Adrenal gland (tissue), 12 donors: Measurements from ENCODE around the gene ZP2. TPM values are rescaled to one million over a fixed set of nuclear protein-coding genes. Genes with fewer than 3 reads are reported as not detected.

Source experiments
- DNase-seq, 7 donors: peaks; one replicate each; pipeline ENCODE4 v3.0.0-alpha.2; 2019 to 2020
- H3K27ac ChIP-seq, 5 donors: fragments of 200-600 bp; sonication (generic) in 4 of 5; 1 replicate in 3 of 5; 2 replicates in 2 of 5; pipeline versions ENCODE4 v1.5.1 to v1.8.0; 2016 to 2020; ENCODE audit warnings: mild to moderate bottlenecking in 1 of 5
- H3K27me3 ChIP-seq: fragments of 200-600 bp; 2 replicates; pipeline ENCODE4 v1.8.0; 2021
- H3K36me3 ChIP-seq, 2 donors: fragments of 200-600 bp; replicated peaks in 1 of 2; 1 replicate in 1 of 2; 2 replicates in 1 of 2; pipeline versions ENCODE4 v1.5.1 to v1.8.0; 2018 to 2022
- H3K4me1 ChIP-seq, 2 donors: fragments of 200-600 bp; replicated peaks in 1 of 2; 1 replicate in 1 of 2; 2 replicates in 1 of 2; pipeline versions ENCODE4 v1.5.1 to v1.8.0; 2018 to 2021
- H3K4me3 ChIP-seq, 4 donors: fragments of 200-600 bp; sonication (generic) in 3 of 4; one replicate each; pipeline ENCODE4 v1.5.1; 2016 to 2018
- H3K9me3 ChIP-seq, 3 donors: fragments of 200-600 bp; sonication (generic) in 1 of 3; replicated peaks in 1 of 3; 1 replicate in 2 of 3; 2 replicates in 1 of 3; pipeline versions ENCODE4 v1.5.1 to v1.8.0; 2016 to 2021
- CTCF ChIP-seq, 6 experiments: fragments of 450-650 bp in 4 of 6; fragments of 200-600 bp in 2 of 6; sonication (generic) in 1 of 6; IDR thresholded peaks; 1 replicate in 5 of 6; 2 replicates in 1 of 6; pipeline versions ENCODE4 v1.5.1 to v1.8.0; 2016 to 2021; ENCODE audit warnings: antibody characterized with exemption in 6 of 6, mild to moderate bottlenecking in 2 of 6, moderate library complexity in 1 of 6
- POLR2A ChIP-seq, 2 donors: fragments of 450-650 bp; IDR thresholded peaks; one replicate each; pipeline ENCODE4 v1.6.1; 2017; ENCODE audit warnings: antibody characterized with exemption in 2 of 2, mild to moderate bottlenecking in 2 of 2, moderate library complexity in 1 of 2
- WGBS, 4 donors: extraction: QIAGEN DNeasy Blood & Tissue Kit in 2 of 4; methylation state at CpG; one replicate each; pipeline versions ENCODE4 v1.1.5 to v1.1.7; 2013 to 2017; 5-methylcytosine and 5-hydroxymethylcytosine counted together
- intact Hi-C, 2 donors: fragments of 100-400 bp; cut with DNase I; formaldehyde crosslinking; loops; one replicate each; pipeline versions ENCODE4 v1.14.1 to v1.15.0; 2022 to 2023
- polyA plus RNA-seq, 3 donors: library from polyadenylated mRNA; stranded (reverse); fragments of 200-250 nt in 2 of 3; fragments of 350-450 nt in 1 of 3; fragmentation: Illumina TruSeq in 1 of 3; extraction: RNeasy Lipid Tissue Mini Kit (QIAGEN cat#74804) in 1 of 3; gene quantifications; one replicate each; pipeline ENCODE4 v1.2.3, GENCODE V29; 2013 to 2014
- total RNA-seq, 9 donors: library from RNA; depleted of rRNA in 4 of 9; stranded (reverse); fragments of >200 nt in 4 of 9; fragments of 120-200 nt in 1 of 9; fragmentation: NEBNext Ultra II Directional in 1 of 9; extraction: Animal tissue kit (Norgen Biotek cat#: 25700) in 1 of 9; gene quantifications; one replicate each; pipeline versions ENCODE4 v1.1.0 to v1.2.4, GENCODE V29; 2013 to 2023
- donor health status: healthy with polysubstance abuse.
- donor health status: Bipolar disorder and iron deficiency.
- donor health status: DM: yes; HTN: yes; CAD: no.
- donor health status: DM: no; HTN: no; CAD: no.
- donor health status: DM: no; HTN: no; CAD: no.
- donor health status: DM: yes; HTN: yes; CAD: no.

Gene ZP2
- total and polyA plus RNA-seq, 12 donors: not detected

DNA sequence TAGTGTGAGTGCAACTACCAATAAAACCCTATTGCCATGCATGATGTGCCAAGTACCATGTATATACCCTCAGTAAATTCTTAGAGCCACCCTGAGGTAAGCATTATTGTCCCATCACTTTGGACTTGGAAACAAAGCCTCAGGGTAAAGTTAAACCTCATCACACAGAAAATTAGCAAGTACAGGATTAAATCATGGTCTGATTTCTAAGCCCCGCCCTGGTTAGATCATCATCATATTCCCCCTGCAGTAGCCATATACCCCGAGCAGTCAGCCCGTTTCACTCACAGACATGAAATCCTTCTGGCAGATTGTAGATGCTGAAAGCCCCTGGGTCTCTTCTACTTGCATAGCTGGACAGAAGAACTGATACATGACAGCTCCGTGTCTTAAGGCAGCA, 4.8 kb downstream of the ZP2 start:
- Histone ChIP-seq H3K4me1 (no peaks in the 10 kb centered on the region), H3K4me3 (no peak overlapping the region), H3K36me3 (no peaks in the 10 kb centered on the region), H3K27ac (no peak overlapping the region), H3K9me3 (no peaks in the 10 kb centered on the region), H3K27me3 (peaks cover 6% of the 10 kb centered on the region)
- no peak for DNase-seq
- TF ChIP-seq POLR2A (IDR thresholded peaks at IDR 0.05): no peak
- no peak for TF ChIP-seq CTCF (IDR thresholded peaks at IDR 0.05)
- intact Hi-C loops: no loop called here
- WGBS, 4 donors: 83 to 96% (median 88%) methylated on average over 3 to 4 of the region's 4 CpGs

- Histone ChIP-seq H3K27ac (no peak overlapping the region), H3K4me1 (no peaks in the 10 kb centered on the region), H3K27me3 (peaks cover 3% of the 10 kb centered on the region), H3K9me3 (no peaks in the 10 kb centered on the region), H3K4me3 (no peak overlapping the region), H3K36me3 (no peaks in the 10 kb centered on the region)
- no peak for DNase-seq
- TF ChIP-seq POLR2A (IDR thresholded peaks at IDR 0.05) (no peak), CTCF (IDR thresholded peaks at IDR 0.05) (no peak)
- intact Hi-C loops: no loop called here
Measured at GRCh38 chr16:21205303-21205702, 6.1 kb downstream of the ZP2 start.

- no peak overlapping the region for H3K27ac ChIP-seq
- TF ChIP-seq CTCF (IDR thresholded peaks at IDR 0.05) (no peak), POLR2A (IDR thresholded peaks at IDR 0.05) (no peak)
- H3K27me3 ChIP-seq: peaks cover 9% of the 10 kb centered on the region
- H3K4me1 ChIP-seq: no peaks in the 10 kb centered on the region
- intact Hi-C loops: no loop called here
- no peak overlapping the region for H3K4me3 ChIP-seq
- no peaks in the 10 kb centered on the region for H3K36me3 ChIP-seq
- WGBS, 4 donors: 38 to 49% (median 47%) methylated on average over 7 of the region's 7 CpGs
- no peak for DNase-seq
- H3K9me3 ChIP-seq: no peaks in the 10 kb centered on the region
Measured at GRCh38 chr16:21203155-21203797, 8.1 kb downstream of the ZP2 start.

- no peaks in the 10 kb centered on the region for H3K4me1 ChIP-seq
- intact Hi-C loops: loop anchor here in 1 of 2 donors (5.0 kb wide), 1 partner anchor 88 kb away; no protein-coding TSS in a partner anchor
- H3K9me3 ChIP-seq: no peaks in the 10 kb centered on the region
- peaks cover 16% of the 10 kb centered on the region for H3K27me3 ChIP-seq
- WGBS, 4 donors: 57 to 64% (median 61%) methylated on average over 5 of the region's 5 CpGs
- no peak overlapping the region for H3K4me3 ChIP-seq
- no peaks in the 10 kb centered on the region for H3K36me3 ChIP-seq
- TF ChIP-seq CTCF (IDR thresholded peaks at IDR 0.05) (no peak), POLR2A (IDR thresholded peaks at IDR 0.05) (no peak)
- no peak for DNase-seq
- H3K27ac ChIP-seq: no peak overlapping the region
Measured at GRCh38 chr16:21199607-21200218, 11.7 kb downstream of the ZP2 start.
